HG03196 (cell line): ENCODE results near the gene KCNB1.

Experiments used
- ATAC-seq: cut with Tn5 transposase; IDR thresholded peaks from one replicate; pipeline ENCODE4 v1.9.1; 2021; ENCODE audit not compliant: unreplicated experiment

KCNB1 gene

DNA sequence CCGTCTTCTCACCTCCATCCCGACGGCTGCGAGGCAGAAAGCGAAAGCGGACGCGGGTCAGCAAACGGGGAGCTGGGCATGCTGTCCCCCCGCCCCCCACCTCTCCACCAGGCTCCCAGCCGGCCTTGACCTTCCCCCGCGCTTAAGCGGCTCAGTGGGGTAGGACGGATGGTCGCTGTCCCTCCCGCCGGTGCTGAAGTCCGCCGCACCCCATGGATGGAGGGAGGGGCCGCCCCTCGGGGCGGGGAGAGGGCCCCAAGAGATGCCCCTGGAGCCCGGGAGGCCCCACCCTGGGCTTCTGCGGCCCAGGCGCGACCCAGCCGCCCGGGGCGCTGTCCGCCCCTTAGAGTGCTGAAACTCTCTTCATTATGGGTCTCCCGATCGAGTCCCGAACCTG lies at the start of gene KCNB1:
KCNB1 (minus strand) TSS at position 48 of the 397 bp plus-strand sequence. CDS start 188 bp downstream, outside the sequence.
- no peak for ATAC-seq

DNA sequence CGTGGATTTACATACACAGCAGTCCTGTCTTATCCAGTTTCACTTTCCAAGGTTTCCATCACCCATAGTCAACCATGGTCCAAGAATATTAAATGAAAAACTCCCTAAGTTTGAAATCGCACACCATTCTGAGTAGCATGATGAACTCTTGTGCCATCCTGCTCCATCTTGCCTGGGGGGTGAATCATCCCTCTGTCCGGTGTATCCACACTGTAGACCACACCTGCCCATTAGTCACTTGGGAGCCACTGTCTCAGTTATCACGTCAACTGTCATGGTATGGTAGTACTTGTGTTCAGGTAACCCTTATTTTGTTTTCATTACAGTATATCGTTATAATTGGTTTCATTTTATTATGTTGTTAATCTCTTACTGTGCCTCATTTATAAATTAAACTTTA lies 47.0 kb upstream of the KCNB1 start:
- no peak for ATAC-seq

DNA sequence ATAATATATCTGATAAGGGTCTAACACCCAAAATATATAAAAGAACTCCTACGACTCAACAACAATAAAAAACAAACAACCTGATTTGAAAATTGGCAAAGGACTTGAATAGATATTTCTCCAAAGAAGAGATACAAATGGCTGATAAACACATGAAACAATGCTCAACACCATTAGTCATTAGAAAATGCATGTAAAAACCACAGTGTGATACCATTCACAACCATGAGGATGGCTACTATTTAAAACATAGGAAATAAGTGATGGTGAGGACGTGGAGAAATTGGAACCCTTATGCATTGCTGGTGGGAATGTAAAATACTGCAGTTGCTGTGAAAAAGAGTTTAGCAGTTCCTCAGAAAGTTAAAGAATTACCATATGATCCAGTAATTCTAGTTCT lies 44.1 kb upstream of the KCNB1 start:
- no peak for ATAC-seq

DNA sequence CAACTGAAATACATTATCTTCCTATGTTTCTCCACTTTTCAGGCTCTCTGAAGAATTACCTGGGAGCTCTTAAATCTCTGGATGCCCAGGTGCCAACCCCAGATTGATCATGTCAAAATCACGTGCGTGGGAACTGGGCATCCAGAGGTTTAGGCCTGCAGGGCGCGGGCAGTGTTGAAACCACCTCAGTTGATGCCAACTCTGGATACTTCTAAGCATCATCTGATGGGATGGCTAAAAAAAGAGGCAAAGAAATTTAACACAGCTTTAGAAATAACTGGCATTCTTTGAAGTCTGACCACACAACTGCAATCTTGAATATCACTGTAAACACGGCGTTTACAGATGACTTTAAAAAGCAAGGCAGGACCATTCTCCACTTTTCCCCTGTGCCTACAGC lies 43.6 kb upstream of the KCNB1 start:
- no peak for ATAC-seq

DNA sequence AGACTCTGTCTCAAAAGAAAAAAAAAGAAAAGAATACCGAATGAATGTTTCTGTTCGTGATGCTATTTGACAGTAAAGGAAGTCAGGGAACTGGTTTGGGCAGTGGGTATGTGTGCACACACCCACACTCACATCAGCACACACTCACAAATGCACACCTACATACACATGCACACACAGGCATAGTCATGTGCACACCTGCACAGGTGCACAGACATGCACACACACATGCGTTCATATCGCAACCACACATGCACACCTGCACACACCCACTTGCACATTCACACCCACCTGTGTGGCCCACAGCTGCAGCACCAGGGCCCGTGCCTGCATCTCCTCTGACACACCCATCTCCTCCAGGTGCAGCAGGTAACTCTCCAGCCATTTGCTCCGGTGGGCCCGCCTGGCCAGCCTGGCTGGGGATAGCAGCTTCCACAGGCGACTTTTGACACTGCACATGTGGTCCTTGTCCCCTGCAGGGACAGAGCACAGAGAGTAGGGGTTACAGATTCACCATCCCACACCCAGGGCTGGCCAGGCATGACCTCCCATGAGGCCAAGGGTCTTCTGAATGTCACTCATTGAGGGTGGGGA lies 41.4 kb upstream of the KCNB1 start:
- ATAC-seq, result no peak

DNA sequence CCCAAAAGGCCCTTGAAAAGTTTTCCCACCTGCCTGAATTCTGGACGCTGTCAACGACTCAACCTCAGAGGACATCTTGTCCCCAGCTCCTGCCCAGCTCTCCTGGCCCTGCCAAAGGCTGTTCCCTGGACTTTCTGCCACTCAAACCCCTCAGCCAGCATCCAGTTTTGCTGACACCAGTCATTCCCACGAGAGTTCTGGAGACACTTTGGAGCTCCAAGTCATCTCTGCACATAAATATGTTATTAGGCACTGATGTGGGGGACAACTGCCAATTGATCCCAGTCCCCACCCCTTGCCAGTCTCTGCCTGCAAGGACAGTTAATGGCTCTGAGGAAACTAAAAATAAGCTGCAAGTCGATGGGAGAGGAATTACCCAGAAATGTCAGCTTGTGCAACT lies 38.9 kb upstream of the KCNB1 start:
- no peak for ATAC-seq

DNA sequence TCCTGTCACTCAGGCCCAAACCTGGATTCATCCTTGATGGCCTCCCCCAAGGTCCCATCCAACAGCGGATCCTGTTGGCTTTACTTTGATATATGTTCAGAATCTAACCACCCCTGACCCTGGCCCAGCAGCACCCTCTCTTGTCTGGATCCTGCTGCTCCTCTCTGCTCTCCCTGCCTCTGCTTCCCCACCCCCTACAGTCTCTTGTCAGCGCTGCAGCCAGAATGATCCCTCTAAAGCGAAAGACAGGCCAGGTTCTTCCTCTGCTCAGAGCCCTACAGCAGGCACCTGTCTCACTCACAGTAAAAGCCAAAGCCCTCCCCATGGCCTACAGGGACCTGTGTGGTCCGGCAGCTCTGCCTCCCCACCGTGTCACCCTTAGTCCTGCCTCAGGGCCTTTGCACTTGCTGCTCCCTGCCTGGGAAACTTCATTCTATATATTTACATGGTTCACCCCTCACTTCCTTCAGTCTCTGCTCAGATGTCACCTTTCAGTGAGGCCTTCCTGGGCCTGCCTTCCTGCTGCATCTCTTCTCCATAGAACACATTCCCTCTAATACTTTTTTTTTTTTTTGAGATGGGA lies 37.4 kb upstream of the KCNB1 start:
- no peak for ATAC-seq

DNA sequence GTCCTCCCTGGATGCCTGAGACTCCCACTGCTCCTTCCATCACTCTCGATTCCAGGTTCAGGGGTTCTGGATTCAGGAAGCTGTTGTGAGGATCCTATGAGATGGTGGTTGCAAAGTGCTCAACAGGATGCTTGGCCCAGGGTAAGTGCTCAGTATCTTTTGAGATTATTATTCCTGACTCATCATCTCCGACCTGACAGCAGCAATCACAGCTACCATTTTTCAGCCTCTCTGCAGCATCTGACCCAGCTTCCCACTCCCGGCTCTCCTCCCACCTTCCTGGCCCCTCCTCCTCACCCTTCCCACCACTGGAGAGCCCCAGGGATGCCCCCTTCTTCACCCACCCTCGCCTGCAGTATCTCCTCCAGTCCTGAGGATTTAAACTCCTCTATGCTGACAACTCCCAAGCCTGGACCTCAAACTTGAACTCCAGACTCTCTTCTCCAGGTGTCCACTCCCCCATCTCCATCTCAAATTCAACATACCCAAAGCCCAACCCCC lies 36.8 kb upstream of the KCNB1 start:
- ATAC-seq, result no peak

DNA sequence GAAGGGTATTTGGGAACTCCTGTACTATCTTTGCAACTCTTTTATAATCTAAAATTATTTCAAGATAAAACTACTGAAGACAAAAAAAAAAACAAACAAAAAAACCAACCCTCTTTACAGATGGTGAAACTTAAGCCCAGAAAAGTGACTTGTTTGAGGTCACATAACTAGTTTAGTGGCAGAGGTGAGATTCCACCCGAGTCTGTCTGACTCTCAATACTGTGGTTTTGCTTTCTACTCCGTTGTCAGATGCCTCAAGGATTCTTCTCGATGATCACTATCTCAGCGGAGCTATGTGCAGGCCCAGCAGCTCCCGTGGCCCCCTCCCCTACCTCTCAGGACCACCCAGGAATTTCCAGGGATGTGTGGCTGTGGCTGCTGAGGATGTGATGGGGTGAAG lies 36.1 kb upstream of the KCNB1 start:
- ATAC-seq, result no peak

DNA sequence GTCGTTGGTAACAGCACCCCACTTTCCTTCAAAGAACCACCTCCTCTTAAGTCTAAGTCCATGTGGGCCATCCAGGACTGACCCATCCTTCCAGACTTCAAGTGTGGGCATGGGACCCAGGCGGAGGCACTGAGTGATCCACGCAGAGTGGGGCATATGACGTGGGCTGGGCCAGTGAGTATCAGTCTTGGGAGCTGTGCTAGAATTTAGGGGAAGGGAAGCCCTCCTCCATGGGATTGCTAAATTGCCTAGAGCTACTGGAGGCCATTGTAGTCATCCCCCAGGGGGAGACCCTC lies 35.3 kb upstream of the KCNB1 start:
- no peak for ATAC-seq

DNA sequence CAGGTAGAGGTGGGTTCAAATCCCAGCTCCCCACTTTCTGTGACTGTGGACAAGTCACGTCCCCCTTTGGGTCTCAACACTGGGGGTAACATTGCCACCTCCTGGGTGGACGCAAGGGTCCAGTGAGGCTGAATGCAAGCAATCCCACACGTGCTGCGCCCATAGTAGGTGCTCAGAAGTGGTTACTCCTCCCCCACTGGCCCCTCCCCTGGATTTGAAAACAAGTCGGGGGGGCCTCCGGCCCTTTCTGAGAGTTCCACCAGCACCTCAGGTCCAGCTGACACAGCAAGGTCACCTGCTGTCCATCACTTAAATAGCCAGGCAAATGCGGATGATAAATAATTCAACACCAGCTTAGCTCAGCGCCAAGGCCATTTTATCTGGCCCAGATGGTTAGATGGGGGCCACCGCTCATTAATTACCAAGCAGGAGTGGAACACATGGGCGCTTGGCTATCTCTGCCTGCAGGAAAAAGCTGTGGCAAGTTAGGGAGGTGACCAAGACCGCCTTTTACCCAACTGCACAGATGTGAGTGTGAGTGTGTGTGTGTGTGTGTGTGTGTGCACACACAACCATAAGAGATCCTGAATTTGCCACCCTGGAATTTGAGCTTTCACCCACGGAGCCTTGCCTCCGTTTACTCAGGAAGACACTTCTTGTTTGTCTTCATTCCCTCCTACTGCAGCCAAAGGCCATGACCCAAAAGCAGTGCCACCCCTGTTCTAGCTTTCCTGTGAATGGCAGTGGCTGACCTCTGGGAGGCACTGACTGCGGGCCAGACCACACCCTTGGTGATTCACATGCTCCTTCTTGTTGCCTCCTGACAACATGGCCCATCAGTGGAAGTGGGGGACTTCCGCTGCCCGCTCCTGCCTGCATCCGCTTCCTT lies 34.7 kb upstream of the KCNB1 start:
- no peak for ATAC-seq

DNA sequence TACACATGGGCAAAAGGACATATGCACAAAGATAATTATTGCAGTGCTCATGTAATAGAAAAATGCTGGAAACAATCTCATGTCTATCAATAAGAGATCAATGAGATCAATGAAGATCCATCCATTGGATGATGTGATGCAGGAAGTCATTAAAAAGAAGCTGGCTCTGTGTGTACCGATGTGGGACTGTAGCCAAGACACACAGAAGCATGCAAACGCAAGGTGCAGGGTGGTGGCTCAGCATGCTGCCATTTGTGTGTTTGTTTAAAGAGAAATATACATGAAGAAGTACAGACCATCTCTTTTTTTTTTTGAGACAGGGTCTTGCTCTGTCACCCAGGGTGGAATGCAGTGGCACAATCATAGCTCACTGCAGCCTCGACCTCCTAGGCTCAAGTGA lies 33.1 kb upstream of the KCNB1 start:
- ATAC-seq, result no peak

DNA sequence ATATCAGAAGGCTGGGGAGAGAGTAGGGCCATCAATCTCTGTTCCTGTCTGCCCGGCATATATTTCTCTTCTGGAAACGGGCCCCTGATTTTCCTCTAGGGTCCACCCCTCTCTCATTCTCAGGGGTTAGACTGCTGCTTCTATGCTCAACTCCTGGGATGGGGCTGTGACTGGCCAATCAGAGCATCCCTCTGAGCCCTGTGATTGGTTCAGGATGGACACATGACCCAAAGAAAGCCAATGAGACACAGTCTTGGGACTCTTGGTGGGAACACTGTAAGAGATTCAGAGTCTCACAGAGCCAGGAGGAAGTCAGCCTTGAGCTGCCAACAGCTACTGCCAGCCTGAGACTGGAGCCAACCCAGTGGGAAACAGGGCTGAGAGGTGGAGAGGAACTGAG lies 31.0 kb upstream of the KCNB1 start:
- no peak for ATAC-seq

DNA sequence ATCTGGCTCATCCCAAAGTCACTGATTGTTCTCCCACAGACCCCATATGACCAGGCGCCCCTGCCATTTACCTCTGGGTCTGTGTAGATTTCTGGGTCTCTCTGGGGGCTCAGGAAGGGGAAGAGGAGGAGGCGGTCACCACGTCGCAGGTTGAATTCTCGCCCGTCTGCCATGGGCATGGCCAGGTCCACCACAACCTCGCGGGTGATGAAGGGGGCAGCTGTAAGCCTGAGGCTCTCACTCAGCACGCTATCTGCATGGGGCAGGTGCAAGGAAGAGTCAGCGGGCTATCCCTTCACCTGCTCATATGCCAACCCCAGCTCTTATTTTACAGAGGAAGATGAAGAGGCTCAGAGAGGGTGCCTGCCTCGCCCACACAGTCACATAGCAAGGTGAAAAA lies 30.5 kb upstream of the KCNB1 start:
- no peak for ATAC-seq

DNA sequence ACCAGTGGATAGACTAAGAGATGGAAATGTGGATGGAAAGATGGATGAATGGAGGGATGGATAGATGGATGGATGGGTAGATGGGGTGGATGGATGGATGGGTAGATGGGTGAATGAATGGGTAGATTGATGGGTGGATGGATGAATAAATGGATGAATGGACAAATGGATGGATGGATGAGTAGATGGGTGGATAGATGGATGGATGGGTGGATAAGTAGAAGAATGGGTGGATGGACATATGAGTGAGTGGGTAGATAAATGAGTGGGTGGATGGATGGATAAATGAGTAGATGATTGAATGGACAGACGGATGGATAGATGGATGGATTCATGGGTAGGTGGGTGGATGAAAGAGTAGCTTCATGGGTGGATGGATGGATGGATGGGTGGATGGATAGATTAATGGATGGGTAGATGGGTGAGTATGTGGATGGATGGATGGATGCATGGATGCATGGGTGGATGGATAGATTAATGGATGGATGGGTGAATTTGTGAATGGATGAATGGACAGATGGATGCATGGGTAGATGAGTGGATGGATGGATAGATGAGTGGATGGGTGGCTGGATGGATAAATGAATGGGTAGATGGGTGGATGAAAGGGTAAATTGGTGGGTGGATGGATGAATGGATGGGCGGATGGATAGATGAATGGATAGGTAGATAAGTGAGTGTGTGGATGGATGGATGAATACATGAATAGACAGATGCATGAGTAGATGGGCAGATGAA lies 29.5 kb upstream of the KCNB1 start:
- ATAC-seq, result no peak

DNA sequence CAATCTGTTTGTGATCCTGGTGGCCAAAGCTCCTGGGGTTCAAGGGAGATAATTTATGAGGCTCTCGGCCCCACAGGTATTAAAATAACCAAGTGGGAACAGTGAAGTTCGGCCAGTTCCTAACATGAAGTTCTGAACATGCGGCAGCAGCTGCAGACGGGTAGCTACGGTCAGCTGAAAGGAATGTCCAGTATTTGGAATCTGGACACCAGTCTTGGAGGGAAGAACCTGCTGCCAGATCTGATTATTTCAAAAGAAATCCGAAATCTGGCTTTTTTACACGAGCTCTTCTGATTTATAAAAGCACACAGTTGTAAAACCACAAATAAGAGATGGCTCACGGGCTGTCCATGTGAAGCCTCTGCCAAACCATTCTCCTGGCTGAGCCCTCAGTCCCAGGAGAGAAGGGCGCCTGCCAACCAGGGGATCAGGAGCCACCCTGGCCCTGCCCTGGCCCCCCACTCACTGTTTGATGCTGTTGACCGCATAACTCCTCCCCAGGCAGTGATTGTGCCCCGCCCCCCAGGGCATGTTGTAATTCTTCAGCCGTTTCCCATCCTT lies 28.2 kb upstream of the KCNB1 start:
- ATAC-seq, result no peak

DNA sequence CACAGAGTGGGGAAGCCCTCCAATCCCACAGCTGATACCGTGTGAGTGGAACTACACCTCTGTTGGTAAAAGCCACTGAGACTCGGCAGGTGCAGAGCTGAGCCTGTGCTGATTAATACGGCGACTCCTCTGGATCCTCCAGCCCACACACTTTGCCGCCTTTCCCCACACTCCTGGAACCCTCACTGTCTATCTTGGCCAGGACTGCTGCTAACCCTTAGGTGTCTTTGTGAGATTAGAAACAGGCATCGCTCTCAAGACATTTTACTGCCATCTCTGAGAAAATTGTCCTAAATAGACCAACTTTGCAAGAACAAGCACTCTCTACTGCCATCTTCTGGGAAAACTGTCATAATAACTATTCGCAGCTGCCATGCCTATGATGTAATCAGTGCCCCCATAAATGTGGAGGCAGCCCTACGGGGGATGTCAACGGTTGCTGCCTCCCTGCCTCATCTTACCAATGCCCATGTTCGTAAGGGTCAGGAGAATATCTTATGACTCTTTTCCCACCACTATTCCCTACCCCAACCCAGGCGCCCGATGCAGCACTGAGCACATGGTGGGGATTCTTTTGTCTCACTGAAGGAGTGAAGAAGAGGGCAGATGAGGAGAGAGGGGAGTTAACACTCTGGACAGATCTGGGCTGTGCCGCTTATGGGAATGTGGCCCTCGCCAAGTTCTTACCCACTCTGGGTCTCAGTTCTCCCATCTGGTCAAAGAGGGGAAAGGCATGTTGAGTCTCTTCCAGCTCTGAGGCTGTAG lies 26.1 kb upstream of the KCNB1 start:
- no peak for ATAC-seq

DNA sequence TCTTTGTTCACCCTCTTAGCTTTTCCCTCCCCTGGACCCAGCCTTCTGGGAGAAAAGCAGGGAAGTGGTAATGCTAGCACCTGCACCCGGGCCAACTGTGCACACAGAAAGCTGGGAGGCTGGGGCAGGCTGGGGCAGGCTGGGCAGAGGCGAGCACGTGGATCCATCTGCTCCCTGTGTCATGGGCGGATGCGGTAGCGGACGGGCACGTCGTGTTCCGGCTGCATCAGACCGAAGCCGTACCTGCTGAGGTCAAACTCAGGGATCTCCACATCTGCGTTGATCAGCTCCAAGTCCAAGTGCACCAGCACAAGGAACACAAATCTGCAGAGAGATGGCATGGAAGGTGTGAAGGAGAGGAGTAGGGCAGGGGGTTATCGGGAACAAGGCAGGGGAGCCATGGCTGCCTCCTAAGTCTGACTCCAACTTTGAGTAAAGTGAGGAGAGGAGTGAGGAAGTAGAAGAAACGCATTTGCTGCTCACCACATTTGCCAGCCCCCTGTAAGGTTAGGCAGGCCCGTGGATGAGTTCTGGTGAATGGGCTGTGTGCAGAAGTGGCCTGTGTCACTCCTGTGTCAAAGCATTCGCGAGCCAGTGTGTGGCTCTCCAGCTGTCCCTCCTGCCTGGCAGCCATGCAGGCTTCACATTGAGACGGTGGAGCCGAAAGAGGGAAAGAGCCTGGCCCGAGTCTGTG lies 25.4 kb upstream of the KCNB1 start:
- no peak for ATAC-seq

DNA sequence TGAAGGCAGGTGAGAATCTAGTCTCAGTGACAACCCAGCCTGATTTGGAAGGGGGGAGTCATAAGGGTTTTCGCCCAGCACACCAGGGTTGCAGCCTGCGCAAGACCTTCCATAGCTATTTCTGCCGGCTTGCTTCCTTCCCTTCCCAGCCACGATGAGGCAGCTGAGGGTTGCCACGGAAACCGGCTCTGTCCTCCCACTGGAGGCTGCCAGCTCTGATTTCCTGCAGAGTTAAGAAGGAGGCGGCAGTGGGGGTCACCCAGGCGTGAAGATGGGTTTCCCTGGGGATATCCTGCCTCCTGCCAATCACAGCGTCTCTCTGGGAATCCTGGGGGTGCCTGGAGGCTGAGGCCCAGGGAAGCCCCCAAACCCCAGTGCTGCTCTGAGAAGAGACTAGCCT lies 23.1 kb upstream of the KCNB1 start:
- no peak for ATAC-seq

DNA sequence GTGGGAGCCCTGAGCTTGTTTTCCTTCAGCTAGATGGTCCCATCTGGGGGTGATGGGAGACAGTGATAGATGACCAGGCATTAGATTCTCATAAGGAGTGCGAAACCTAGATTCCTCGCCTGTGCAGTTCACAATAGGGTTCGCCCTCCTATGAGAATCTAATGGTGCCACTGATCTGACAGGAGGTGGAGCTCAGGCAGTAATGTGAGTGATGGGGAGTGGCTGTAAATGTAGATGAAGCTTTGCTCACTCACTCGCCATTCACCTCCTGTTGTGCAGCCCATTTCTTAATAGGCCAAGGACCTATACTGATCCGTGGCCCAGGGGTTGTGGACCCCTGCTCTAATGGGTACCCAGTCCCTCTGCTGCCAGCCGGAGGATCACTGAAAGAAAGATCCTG lies 20.7 kb upstream of the KCNB1 start:
- ATAC-seq, result no peak
